GM21390 (cell line): ENCODE results near the gene CDK16.
"Not testable (repeated sequence)": the region's sequence is repeated elsewhere in the genome, so short reads cannot be mapped to it uniquely, and the experiment has no call there.

Experiments
- ATAC-seq: cut with Tn5 transposase; IDR thresholded peaks from one replicate; pipeline ENCODE4 v1.9.1; 2021; ENCODE audit not compliant: unreplicated experiment

CDK16 gene

DNA sequence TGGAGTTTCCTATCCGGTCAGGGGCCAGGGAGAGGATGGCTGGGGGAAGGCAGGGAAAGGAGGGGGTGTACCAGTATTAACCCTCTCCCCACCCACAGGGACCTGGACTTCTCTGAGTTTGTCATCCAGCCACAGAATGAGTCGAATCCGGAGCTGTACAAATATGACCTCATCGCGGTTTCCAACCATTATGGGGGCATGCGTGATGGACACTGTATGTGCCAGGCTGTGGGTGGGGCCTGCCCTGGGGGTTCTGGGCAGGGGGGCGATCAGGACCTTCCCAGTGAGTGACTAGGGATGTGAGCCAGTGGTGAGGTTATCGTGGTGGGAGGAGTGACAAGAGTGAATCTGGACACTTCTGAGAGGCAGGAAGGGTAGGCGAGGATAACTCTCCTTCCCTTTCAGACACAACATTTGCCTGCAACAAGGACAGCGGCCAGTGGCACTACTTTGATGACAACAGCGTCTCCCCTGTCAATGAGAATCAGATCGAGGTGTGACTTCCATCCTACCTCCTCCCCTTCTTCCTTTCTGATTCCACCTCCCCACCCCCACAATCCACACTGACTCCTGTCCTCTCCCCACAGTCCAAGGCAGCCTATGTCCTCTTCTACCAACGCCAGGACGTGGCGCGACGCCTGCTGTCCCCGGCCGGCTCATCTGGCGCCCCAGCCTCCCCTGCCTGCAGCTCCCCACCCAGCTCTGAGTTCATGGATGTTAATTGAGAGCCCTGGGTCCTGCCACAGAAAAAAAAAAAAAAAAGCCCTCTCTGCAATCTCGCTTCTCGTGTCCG is 28.9 kb downstream of the CDK16 start:
- ATAC-seq, result no peak

- ATAC-seq, result no peak
Observed at GRCh38 chrX:47247999-47248320, 29.5 kb downstream of the CDK16 start.

- no peak for ATAC-seq
Observed at GRCh38 chrX:47248576-47248975, 30.1 kb downstream of the CDK16 start.

- ATAC-seq, result no peak
Observed at GRCh38 chrX:47250017-47250347, 31.5 kb downstream of the CDK16 start.

DNA sequence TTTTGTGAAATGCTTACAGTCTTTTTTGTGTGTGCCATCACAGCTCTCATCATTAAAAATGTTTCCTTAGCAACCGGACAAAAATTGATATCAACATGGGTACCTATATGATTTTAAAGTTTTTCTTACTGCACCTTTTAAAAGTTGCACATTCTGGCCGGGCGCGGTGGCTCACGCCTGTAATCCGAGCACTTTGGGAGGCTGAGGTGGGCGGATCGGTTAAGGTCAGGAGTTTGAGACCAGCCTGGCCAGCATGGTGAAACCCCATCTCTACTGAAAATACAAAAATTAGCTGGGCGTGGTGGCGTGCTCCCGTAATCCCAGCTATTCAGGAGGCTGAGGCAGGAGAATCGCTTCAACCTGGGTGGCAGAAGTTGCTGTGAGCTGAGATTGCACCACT is 39.1 kb downstream of the CDK16 start:
- not testable (repeated sequence) for ATAC-seq

- no peak for ATAC-seq
Observed at GRCh38 chrX:47264483-47265173, 46.1 kb downstream of the CDK16 start.

GRCh38 chrX:47266643-47267042 is 48.2 kb downstream of the CDK16 start:
- no peak for ATAC-seq

- no peak for ATAC-seq
Observed at GRCh38 chrX:47272013-47272408, 53.5 kb downstream of the CDK16 start.

DNA sequence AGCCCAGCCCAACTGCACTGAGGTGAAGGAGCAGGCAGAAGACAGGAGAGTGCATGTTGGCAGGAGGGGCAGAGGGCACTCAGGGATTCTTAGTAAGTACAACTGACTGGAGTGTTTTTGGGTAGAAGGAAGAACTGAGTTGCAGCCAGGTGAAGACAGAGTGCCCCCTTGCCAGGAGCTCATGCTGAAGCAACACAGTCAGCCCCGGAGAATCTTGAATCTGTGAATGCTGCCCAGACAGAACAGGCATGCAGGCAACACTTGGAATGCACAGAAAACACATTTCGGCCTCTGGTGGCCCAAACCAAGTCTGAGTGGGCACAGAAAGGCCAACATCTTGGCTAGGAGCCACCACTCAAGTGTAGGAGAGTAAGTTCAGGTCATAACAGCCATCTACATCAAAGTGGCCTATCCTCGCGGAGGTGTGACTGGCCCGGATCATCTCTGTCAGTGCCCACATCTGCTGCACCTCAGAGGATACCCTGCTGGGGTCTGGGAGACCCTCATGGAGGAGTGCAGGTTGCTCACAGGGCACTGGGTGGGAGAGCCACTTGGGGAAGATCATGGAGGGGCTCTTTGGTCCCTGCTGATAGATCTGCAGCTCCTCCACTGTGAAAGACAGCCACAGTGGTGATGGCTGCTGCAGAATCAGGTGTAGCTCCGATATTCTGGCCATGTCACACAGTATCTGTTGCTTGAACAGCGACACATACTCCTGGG is 54.7 kb downstream of the CDK16 start:
- no peak for ATAC-seq

DNA sequence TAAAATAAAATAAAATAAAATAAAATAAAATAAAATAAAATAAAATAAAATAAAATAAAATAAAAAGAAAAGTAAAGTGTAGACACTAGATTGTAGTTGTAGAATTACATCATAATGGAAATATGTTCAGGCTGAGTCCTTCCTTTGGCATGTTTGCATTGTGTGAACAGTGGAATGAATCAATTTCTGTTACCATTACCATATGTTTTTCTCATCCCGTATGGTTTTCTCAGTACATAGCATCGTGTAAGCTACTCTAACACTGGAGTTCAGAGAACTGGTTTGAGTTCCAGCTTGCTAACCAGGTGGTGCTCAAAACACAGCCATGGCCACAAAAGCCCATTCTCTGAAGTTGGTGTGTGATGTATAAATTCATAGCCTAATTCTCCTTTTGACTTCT is 60.2 kb downstream of the CDK16 start:
- ATAC-seq, result no peak
